ENCODE data around the gene IRS1.
"Not testable (repeated sequence)": the region's sequence is repeated elsewhere in the genome, so short reads cannot be mapped to it uniquely, and the experiment has no call there.

The IRS1 gene, protein sequence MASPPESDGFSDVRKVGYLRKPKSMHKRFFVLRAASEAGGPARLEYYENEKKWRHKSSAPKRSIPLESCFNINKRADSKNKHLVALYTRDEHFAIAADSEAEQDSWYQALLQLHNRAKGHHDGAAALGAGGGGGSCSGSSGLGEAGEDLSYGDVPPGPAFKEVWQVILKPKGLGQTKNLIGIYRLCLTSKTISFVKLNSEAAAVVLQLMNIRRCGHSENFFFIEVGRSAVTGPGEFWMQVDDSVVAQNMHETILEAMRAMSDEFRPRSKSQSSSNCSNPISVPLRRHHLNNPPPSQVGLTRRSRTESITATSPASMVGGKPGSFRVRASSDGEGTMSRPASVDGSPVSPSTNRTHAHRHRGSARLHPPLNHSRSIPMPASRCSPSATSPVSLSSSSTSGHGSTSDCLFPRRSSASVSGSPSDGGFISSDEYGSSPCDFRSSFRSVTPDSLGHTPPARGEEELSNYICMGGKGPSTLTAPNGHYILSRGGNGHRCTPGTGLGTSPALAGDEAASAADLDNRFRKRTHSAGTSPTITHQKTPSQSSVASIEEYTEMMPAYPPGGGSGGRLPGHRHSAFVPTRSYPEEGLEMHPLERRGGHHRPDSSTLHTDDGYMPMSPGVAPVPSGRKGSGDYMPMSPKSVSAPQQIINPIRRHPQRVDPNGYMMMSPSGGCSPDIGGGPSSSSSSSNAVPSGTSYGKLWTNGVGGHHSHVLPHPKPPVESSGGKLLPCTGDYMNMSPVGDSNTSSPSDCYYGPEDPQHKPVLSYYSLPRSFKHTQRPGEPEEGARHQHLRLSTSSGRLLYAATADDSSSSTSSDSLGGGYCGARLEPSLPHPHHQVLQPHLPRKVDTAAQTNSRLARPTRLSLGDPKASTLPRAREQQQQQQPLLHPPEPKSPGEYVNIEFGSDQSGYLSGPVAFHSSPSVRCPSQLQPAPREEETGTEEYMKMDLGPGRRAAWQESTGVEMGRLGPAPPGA (N-terminal part only)

DNA sequence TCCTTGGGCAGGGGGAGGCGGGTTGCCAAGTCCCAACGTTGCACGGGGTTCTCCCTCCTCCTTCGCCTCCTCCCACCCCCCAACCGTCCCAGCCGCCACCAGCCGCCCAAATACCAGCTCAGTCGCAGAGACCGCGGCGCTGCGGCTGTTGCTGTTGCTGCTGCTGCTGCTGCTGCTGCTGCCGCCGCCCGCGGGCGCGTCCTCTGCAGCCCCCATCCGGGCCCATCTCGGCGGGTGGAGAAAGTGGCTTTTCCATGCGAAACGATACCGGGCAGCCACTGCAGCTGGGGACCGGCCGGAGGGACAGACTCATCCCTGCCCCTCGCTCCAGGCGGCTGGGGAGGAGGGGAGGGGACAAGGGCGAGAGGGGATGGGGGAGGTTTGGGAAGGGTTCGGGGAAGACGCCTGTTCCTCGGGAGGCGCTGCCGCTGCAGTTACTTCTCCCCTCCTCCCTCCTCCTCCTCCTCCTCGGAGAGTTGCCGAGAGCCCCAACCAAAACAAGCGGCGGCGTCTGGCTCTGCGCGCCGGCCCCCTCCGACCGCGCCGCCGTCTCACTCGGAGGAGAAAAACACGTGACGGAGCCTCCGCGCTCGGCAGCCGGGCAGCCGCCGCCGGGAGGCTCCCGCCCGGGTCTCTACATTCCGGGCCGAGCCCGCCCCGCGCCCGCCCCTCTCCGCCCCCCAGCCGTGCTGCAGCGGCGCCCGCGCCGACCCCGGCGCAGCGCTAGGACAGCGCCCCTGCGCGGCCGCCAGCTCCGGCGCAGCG is at the start of gene IRS1:
Gene IRS1 (minus strand): TSS at position 610 of the 765 bp plus-strand sequence. CDS start 1,082 bp downstream, outside the sequence.
- peak; percentile 62 for DNase-seq (ENCODE audit: low spot score)
- POLR2A ChIA-PET (ENCODE audit: low non-redundant PET) = interaction anchor here (0.5 to 0.6 kb wide), 2 partner anchors 150 to 546 kb away, joined by 4 to 5 read pairs; no protein-coding TSS in a partner anchor
- TF ChIP-seq, protein P1, sequence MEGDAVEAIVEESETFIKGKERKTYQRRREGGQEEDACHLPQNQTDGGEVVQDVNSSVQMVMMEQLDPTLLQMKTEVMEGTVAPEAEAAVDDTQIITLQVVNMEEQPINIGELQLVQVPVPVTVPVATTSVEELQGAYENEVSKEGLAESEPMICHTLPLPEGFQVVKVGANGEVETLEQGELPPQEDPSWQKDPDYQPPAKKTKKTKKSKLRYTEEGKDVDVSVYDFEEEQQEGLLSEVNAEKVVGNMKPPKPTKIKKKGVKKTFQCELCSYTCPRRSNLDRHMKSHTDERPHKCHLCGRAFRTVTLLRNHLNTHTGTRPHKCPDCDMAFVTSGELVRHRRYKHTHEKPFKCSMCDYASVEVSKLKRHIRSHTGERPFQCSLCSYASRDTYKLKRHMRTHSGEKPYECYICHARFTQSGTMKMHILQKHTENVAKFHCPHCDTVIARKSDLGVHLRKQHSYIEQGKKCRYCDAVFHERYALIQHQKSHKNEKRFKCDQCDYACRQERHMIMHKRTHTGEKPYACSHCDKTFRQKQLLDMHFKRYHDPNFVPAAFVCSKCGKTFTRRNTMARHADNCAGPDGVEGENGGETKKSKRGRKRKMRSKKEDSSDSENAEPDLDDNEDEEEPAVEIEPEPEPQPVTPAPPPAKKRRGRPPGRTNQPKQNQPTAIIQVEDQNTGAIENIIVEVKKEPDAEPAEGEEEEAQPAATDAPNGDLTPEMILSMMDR (conservative IDR thresholded peaks at IDR 0.05; ENCODE audit: low read depth) = peak; percentile 81; the same call in 1 of the 2 replicates

DNA sequence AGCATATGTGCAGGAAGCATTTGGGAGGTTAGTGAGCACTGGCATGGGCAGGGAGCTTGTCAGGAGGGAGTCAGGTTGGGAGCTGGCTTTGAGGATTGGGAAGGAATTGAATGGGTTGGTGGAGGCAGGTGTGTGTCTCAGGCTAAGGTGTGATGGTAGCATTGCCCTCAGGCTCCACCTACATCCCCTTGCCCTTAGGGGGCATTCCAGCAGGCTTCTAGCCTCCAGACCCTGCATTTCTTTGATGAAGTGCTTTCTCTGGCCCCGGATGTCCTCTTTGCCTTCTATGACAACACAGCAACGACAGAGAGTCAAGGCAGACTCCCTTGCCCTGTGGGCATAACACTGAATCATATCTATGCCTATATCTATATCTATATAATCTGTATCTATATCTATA is 49.7 kb upstream of the IRS1 start:
- ChIA-PET POLR2A (ENCODE audit: low non-redundant PET) (no interaction called here), CTCF (no interaction called here)
- H3K27ac ChIP-seq = no peak overlapping the region
- DNase-seq (ENCODE audit: low spot score) = no peak
- TF ChIP-seq, protein P1 (conservative IDR thresholded peaks at IDR 0.05; ENCODE audit: low read depth) = no peak

More for the DNA sequence above, at the start of gene IRS1:
- peak within 1 kb of the TSS; percentile 92 for H3K27ac ChIP-seq
- CTCF ChIA-PET = interaction anchor here (0.5 to 1.2 kb wide), 15 partner anchors 148 to 1219 kb away, joined by 3 to 10 read pairs (median 3); no protein-coding TSS in a partner anchor

DNA sequence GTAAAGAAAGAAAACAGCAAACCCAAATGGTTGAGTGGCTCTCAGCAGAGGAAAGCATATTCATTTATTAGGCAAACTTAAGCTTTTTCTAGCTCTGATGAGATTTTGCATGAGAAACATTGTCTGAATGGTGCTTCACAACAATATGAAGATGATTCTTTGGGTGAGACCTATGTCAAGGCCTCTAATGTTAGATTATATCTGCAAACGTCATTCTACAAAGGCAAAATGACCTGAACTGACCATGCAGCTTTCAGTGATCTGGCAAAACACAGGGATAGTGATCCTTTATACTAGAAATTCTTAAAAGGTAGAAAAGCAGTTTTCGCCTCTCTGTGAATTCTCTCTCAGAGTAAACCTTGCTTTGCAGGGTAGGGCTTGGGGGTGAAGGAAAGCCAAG is 47.9 kb upstream of the IRS1 start:
- no peak overlapping the region for H3K27ac ChIP-seq
- POLR2A ChIA-PET (ENCODE audit: low non-redundant PET) = no interaction called here
- no peak for DNase-seq (ENCODE audit: low spot score)
- TF ChIP-seq, protein P1 (conservative IDR thresholded peaks at IDR 0.05; ENCODE audit: low read depth) = no peak
- CTCF ChIA-PET = interaction anchor here (1.1 kb wide), 1 partner anchor 14 kb away, joined by 3 read pairs; no protein-coding TSS in a partner anchor

DNA sequence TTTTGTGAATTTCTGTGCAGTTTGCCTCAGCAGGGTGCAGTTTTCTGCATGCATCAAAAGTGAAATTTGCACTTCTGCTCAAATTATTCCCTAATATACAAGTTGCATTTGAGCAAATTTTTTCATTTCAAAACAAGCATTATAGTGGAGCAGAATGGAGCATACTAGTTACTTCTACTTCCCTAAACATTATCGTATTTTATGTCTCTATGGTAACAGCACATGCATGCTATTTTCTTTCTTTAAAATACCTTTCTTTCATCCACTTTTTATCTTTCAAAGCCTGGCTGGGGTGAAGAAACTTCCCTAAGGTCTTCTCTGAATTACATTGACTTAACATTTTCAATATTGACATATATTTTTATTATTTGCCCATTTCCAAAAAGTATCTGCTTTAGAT is 47.5 kb upstream of the IRS1 start:
- H3K27ac ChIP-seq = no peak overlapping the region
- ChIA-PET POLR2A (ENCODE audit: low non-redundant PET) (no interaction called here), CTCF (interaction anchor here (0.6 to 1.1 kb wide), 2 partner anchors 9 to 14 kb away, joined by 3 to 5 read pairs; no protein-coding TSS in a partner anchor)
- TF ChIP-seq, protein P1 (conservative IDR thresholded peaks at IDR 0.05; ENCODE audit: low read depth) = no peak
- no peak for DNase-seq (ENCODE audit: low spot score)

DNA sequence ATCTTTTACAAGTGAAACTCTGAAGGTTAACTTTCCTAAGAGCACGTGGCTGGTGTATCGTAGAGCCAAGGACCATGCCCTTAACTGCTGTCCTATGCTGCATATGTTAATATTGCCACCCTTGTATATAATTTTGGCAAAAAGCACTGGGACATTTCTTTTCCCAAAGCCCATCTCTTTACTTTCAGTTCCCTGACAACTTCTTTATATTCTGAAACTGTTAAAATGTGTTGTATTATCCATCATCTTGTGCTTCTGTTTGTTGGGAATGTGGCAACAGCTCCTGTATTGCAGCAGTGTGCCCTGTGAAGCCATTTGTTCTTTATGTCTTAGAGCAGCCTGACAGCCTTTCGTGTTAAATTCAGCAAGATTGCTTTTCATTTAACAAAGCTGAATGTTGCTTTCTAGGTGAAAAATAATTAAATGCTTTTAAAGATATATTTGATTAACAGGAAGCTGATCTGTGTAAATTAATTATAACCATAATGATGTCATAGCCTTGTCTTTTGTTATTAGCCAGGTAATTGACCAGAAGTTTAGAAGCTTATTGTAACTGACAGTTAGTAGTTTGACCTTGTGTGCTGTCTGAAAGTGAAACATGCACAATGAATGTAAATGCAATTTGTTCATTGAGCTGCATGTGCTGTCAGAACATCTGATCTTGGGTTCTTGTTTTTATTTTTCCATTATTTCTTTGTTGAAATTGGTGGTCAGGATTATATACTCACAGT is 45.9 kb upstream of the IRS1 start:
- DNase-seq (ENCODE audit: low spot score) = no peak
- POLR2A ChIA-PET (ENCODE audit: low non-redundant PET) = no interaction called here
- CTCF ChIA-PET = interaction anchor here (0.6 kb wide), 1 partner anchor 525 kb away, joined by 3 read pairs; no protein-coding TSS in a partner anchor
- H3K27ac ChIP-seq = no peak overlapping the region
- TF ChIP-seq, protein P1 (conservative IDR thresholded peaks at IDR 0.05; ENCODE audit: low read depth) = no peak

DNA sequence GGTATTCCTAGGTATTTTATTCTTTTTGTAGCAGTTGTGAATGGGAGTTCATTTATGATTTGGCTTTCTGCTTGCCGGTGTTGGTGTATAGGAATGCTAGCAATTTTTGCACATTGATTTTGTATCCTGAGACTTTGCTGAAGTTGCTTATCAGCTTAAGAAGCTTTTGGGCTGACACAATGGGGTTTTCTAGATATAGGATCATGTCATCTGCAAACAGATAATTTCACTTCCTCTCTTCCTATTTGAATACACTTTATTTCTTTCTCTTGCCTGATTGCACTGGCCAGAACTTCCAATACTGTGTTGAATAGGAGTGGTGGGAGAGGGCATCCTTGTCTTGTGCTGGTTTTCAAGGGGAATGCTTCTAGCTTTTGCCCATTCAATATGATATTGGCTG is 43.4 kb upstream of the IRS1 start:
- H3K27ac ChIP-seq, CTCF ChIA-PET: not testable (repeated sequence)

More for the DNA sequence above, 43.4 kb upstream of the IRS1 start:
- DNase-seq (ENCODE audit: low spot score); POLR2A ChIA-PET (ENCODE audit: low non-redundant PET): not testable (repeated sequence)

All from RWPE1 (cell line).